ENCODE measurements around the gene ZNF711.

DNA sequence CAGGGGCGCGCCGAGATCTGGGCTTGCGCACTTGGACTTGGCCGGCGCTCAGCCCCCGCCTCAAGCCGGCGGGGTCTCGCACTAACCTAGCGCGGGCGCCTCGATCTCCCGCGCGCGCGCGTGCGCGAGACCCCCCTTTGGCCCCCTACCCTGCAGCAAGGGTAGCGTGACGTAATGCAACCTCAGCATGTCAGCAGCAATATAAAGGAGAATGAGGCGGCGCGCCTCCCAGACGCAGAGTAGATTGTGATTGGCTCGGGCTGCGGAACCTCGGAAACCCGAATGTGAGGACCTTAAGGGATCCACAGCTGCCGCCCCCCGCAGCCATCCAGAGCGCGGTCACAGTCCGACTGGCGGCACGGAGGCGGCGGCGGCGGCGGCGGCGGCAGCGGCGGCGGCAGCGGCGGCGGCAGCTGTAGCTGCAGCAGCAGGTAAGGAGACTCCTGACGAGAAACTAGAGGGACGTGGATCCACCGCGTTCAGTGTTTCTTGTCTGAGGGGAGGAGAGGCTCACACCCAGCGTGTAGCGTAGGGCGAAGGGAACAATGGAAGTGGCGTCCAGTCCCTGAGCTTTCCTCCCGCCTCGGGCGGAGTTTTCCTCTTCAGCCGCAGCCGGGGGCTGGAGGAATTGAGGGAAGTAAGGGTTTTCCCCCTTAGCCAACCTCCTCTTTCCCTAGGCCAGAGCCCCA, at the start of gene ZNF711, which contains the start of gene SATL1:
- TF ChIP-seq, protein P1, sequence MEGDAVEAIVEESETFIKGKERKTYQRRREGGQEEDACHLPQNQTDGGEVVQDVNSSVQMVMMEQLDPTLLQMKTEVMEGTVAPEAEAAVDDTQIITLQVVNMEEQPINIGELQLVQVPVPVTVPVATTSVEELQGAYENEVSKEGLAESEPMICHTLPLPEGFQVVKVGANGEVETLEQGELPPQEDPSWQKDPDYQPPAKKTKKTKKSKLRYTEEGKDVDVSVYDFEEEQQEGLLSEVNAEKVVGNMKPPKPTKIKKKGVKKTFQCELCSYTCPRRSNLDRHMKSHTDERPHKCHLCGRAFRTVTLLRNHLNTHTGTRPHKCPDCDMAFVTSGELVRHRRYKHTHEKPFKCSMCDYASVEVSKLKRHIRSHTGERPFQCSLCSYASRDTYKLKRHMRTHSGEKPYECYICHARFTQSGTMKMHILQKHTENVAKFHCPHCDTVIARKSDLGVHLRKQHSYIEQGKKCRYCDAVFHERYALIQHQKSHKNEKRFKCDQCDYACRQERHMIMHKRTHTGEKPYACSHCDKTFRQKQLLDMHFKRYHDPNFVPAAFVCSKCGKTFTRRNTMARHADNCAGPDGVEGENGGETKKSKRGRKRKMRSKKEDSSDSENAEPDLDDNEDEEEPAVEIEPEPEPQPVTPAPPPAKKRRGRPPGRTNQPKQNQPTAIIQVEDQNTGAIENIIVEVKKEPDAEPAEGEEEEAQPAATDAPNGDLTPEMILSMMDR (optimal IDR thresholded peaks at IDR 0.05 in 1 of 3, IDR thresholded peaks at IDR 0.05 in 1 of 3, conservative IDR thresholded peaks at IDR 0.05 in 1 of 3; ENCODE audit: extremely low read depth in 1 of 3, insufficient read depth in 2 of 3, low read length in 3 of 3) = no peak
- no peak for TF ChIP-seq EZH2 (IDR thresholded peaks at IDR 0.05; ENCODE audit: low read length)
